Neuronal stem cell (in vitro differentiated cells): ENCODE data around the gene COIL. TPM values are rescaled to one million over a fixed set of nuclear protein-coding genes. Genes with fewer than 3 reads are reported as not detected.

Experiments used
- DNase-seq: peaks from one replicate; pipeline ENCODE4 v3.0.0-alpha.2; 2013; ENCODE audit warnings: low spot score
- H2AFZ ChIP-seq: one replicate; pipeline ENCODE4 v1.6.1; 2013; ENCODE audit warnings: mild to moderate bottlenecking, low read length, inconsistent platforms
- H2AK5ac ChIP-seq: 2 replicates; pipeline ENCODE4 v1.6.1; 2013; ENCODE audit warnings: low read depth, mild to moderate bottlenecking, inconsistent platforms, low read length, moderate library complexity, mixed read lengths
- H2BK120ac ChIP-seq: 2 replicates; pipeline ENCODE4 v1.6.1; 2013; ENCODE audit warnings: low read depth, mild to moderate bottlenecking, inconsistent platforms, low read length, moderate library complexity, mixed read lengths
- H2BK12ac ChIP-seq: one replicate; pipeline ENCODE4 v1.6.1; 2013; ENCODE audit warnings: low read length, inconsistent platforms
- H2BK15ac ChIP-seq: 2 replicates; pipeline ENCODE4 v1.6.1; 2013; ENCODE audit warnings: mild to moderate bottlenecking, low read length, inconsistent platforms, mixed read lengths
- H2BK5ac ChIP-seq: one replicate; pipeline ENCODE4 v1.6.1; 2013; ENCODE audit warnings: inconsistent platforms, mild to moderate bottlenecking, low read length, moderate library complexity
- H3K14ac ChIP-seq: one replicate; pipeline ENCODE4 v1.6.1; 2013; ENCODE audit warnings: low read length, inconsistent platforms
- H3K18ac ChIP-seq: 2 replicates; pipeline ENCODE4 v1.6.1; 2013; ENCODE audit warnings: low read length, inconsistent platforms
- H3K23ac ChIP-seq: 2 replicates; pipeline ENCODE4 v1.6.1; 2013; ENCODE audit warnings: low read depth, mild to moderate bottlenecking, mixed read lengths, low read length, inconsistent platforms; ENCODE audit not compliant: poor library complexity
- H3K27ac ChIP-seq: replicated peaks from 3 replicates; pipeline ENCODE4 v1.5.1; 2013; ENCODE audit warnings: low read length, inconsistent platforms
- H3K27me3 ChIP-seq, 3 experiments: 2 replicates each; pipeline ENCODE4 v1.6.1; 2013; ENCODE audit warnings: low read length in 3 of 3, mild to moderate bottlenecking in 2 of 3, inconsistent platforms in 1 of 3, low read depth in 1 of 3, mixed read lengths in 1 of 3, moderate library complexity in 1 of 3; ENCODE audit not compliant: control insufficient read depth in 3 of 3, insufficient read depth in 3 of 3
- H3K36me3 ChIP-seq, 2 donors: replicated peaks in 1 of 2; 2 replicates each; pipeline ENCODE4 v1.6.1; 2013; ENCODE audit warnings: low read length in 2 of 2; ENCODE audit not compliant: control insufficient read depth in 2 of 2, insufficient read depth in 2 of 2
- H3K4ac ChIP-seq: 2 replicates; pipeline ENCODE4 v1.6.1; 2013; ENCODE audit warnings: inconsistent platforms, mild to moderate bottlenecking, low read length, moderate library complexity
- H3K4me1 ChIP-seq, 2 donors: 1 replicate in 1 of 2; 2 replicates in 1 of 2; pipeline ENCODE4 v1.6.1; 2013; ENCODE audit warnings: low read length in 2 of 2, low read depth in 1 of 2; ENCODE audit not compliant: control insufficient read depth in 2 of 2, insufficient read depth in 1 of 2
- H3K4me2 ChIP-seq: one replicate; pipeline ENCODE4 v1.6.1; 2013; ENCODE audit warnings: mild to moderate bottlenecking, low read length, inconsistent platforms; ENCODE audit not compliant: insufficient read depth, poor library complexity, severe bottlenecking
- H3K4me3 ChIP-seq, 2 donors: 2 replicates each; pipeline ENCODE4 v1.5.1; 2013; ENCODE audit warnings: low read length in 2 of 2, mild to moderate bottlenecking in 2 of 2, inconsistent platforms in 1 of 2, moderate library complexity in 1 of 2
- H3K79me1 ChIP-seq: one replicate; pipeline ENCODE4 v1.6.1; 2013; ENCODE audit warnings: low read depth, mild to moderate bottlenecking, inconsistent platforms, low read length, moderate library complexity
- H3K9ac ChIP-seq: one replicate; pipeline ENCODE4 v1.6.1; 2013; ENCODE audit warnings: mild to moderate bottlenecking, low read depth, low read length, inconsistent platforms; ENCODE audit not compliant: poor library complexity
- H3K9me3 ChIP-seq, 2 donors: replicated peaks in 1 of 2; 2 replicates each; pipeline versions ENCODE3 to v1.6.1; 2013; ENCODE audit warnings: low read length in 2 of 2, mild to moderate bottlenecking in 2 of 2, inconsistent platforms in 1 of 2, low read depth in 1 of 2, mixed read lengths in 1 of 2, moderate library complexity in 1 of 2; ENCODE audit not compliant: control insufficient read depth in 2 of 2, insufficient read depth in 1 of 2
- H4K8ac ChIP-seq: one replicate; pipeline ENCODE4 v1.6.1; 2013; ENCODE audit warnings: low read depth, mild to moderate bottlenecking, inconsistent platforms, low read length, moderate library complexity
- H4K91ac ChIP-seq: one replicate; pipeline ENCODE4 v1.6.1; 2013; ENCODE audit warnings: low read length, low read depth, mild to moderate bottlenecking, inconsistent platforms; ENCODE audit not compliant: poor library complexity
- WGBS, 2 donors: extraction: QIAGEN DNeasy Blood & Tissue Kit; methylation state at CpG; one replicate each; pipeline ENCODE4 v1.1.7; 2013; ENCODE audit warnings: missing lambda C conversion rate in 2 of 2, mixed read lengths in 1 of 2; ENCODE audit not compliant: insufficient read length in 2 of 2, insufficient replicate concordance in 1 of 2; ENCODE audit errors: extremely low coverage in 2 of 2; 5-methylcytosine and 5-hydroxymethylcytosine counted together
- polyA plus RNA-seq, 2 experiments: library from polyadenylated mRNA; stranded (reverse); fragments of 200-250 nt; gene quantifications; one replicate each; pipeline ENCODE4 v1.2.3, GENCODE V29; 2013

Gene COIL
- 21.0 TPM for polyA plus RNA-seq (2013, experiment 1 of 2)
- polyA plus RNA-seq (2013, experiment 2 of 2): 21.7 TPM

- peak within 1 kb of the TSS; percentile 93 for H2AFZ ChIP-seq
- H3K27me3 ChIP-seq: no peaks in the 10 kb centered on the region
- H2AK5ac ChIP-seq: no peak within 1 kb of the TSS
- WGBS, 2 donors: no CpG with 5 or more reads among the region's 59 CpGs
- peak within 1 kb of the TSS; percentile 60 for H3K9ac ChIP-seq
- no peak within 1 kb of the TSS for H2BK12ac ChIP-seq
- no peak within 1 kb of the TSS for H4K8ac ChIP-seq
- H3K4ac ChIP-seq: no peak within 1 kb of the TSS
- H3K36me3 ChIP-seq: peaks cover 0 to 15% of the 10 kb centered on the region in 2 donors
- peak within 1 kb of the TSS; percentile 54 for H3K4me2 ChIP-seq
- peak; percentile 91 for DNase-seq
- H3K79me1 ChIP-seq: peaks cover 6% of the 10 kb centered on the region
- H3K4me3 ChIP-seq: peak within 1 kb of the TSS; percentile 63 to 87
- peak within 1 kb of the TSS; percentile 93 for H2BK5ac ChIP-seq
- no peaks in the 10 kb centered on the region for H3K9me3 ChIP-seq
- peak within 1 kb of the TSS; percentile 6 for H3K23ac ChIP-seq
- no peak within 1 kb of the TSS for H2BK120ac ChIP-seq
- H3K14ac ChIP-seq: no peak within 1 kb of the TSS
- H2BK15ac ChIP-seq: no peak within 1 kb of the TSS
- peaks cover 2 to 3% of the 10 kb centered on the region in 2 donors for H3K4me1 ChIP-seq
- no peak within 1 kb of the TSS for H4K91ac ChIP-seq
- peak within 1 kb of the TSS; percentile 99 for H3K27ac ChIP-seq
- H3K18ac ChIP-seq: peak within 1 kb of the TSS; percentile 39
Observed at GRCh38 chr17:56960596-56961538, at the start of gene COIL. TSS of gene COIL (minus strand) at chr17:56961050. CDS start at chr17:56961019, 31 bp downstream.

- Histone ChIP-seq H4K91ac (no peak overlapping the region), H3K4me1 (no peaks in the 10 kb centered on the region), H3K27ac (no peak overlapping the region), H3K18ac (no peak overlapping the region), H3K27me3 (no peaks in the 10 kb centered on the region), H2BK15ac (no peak overlapping the region), H2AFZ (peak overlapping the region; percentile 82), H2BK120ac (no peak overlapping the region), H3K14ac (no peak overlapping the region), H3K36me3 (peaks cover 2 to 5% of the 10 kb centered on the region in 2 donors), H3K79me1 (no peaks in the 10 kb centered on the region), H3K9ac (no peak overlapping the region), H3K4me2 (no peak overlapping the region), H3K4ac (no peak overlapping the region), H3K9me3 (peaks cover 0 to 2% of the 10 kb centered on the region in 2 donors), H2BK5ac (no peak overlapping the region), H3K4me3 (no peak overlapping the region), H3K23ac (no peak overlapping the region), H2BK12ac (no peak overlapping the region), H2AK5ac (no peak overlapping the region), H4K8ac (no peak overlapping the region)
- WGBS, 2 donors: no CpG with 5 or more reads among the region's 3 CpGs
- no peak for DNase-seq
Observed at GRCh38 chr17:57010487-57010886, 49.6 kb upstream of the COIL start.

- Histone ChIP-seq H2AFZ (peak overlapping the region; percentile 82), H3K27ac (no peak overlapping the region), H2BK15ac (no peak overlapping the region), H3K9ac (no peak overlapping the region), H3K18ac (no peak overlapping the region), H3K4ac (no peak overlapping the region), H2AK5ac (no peak overlapping the region), H2BK5ac (no peak overlapping the region), H3K4me3 (no peak overlapping the region), H3K36me3 (peaks cover 2 to 5% of the 10 kb centered on the region in 2 donors), H3K27me3 (no peaks in the 10 kb centered on the region), H4K91ac (no peak overlapping the region), H3K9me3 (peaks cover 0 to 2% of the 10 kb centered on the region in 2 donors), H2BK120ac (no peak overlapping the region), H3K4me2 (no peak overlapping the region), H2BK12ac (no peak overlapping the region), H3K14ac (no peak overlapping the region), H3K23ac (no peak overlapping the region), H3K4me1 (no peaks in the 10 kb centered on the region), H3K79me1 (no peaks in the 10 kb centered on the region), H4K8ac (no peak overlapping the region)
- DNase-seq: peak; percentile 26
- WGBS, 2 donors: no CpG with 5 or more reads among the region's 7 CpGs
Observed at GRCh38 chr17:57009737-57010445, 49.0 kb upstream of the COIL start.

GRCh38 chr17:57008958-57009357 lies 48.1 kb upstream of the COIL start:
- Histone ChIP-seq H3K27me3 (no peaks in the 10 kb centered on the region), H3K4ac (no peak overlapping the region), H3K18ac (no peak overlapping the region), H3K9ac (no peak overlapping the region), H2AK5ac (no peak overlapping the region), H2AFZ (no peak overlapping the region), H3K4me1 (no peaks in the 10 kb centered on the region), H2BK15ac (no peak overlapping the region), H3K4me3 (no peak overlapping the region), H3K14ac (no peak overlapping the region), H2BK120ac (no peak overlapping the region), H3K27ac (no peak overlapping the region), H3K36me3 (peaks cover 2 to 5% of the 10 kb centered on the region in 2 donors), H4K91ac (no peak overlapping the region), H3K4me2 (no peak overlapping the region), H3K9me3 (peaks cover 0 to 2% of the 10 kb centered on the region in 2 donors), H4K8ac (no peak overlapping the region), H3K23ac (no peak overlapping the region), H2BK5ac (no peak overlapping the region), H2BK12ac (no peak overlapping the region), H3K79me1 (no peaks in the 10 kb centered on the region)
- no peak for DNase-seq
- WGBS, 2 donors: no CpG with 5 or more reads among the region's 2 CpGs
